Measurements from ENCODE around the gene LRCH1.
"Not testable (repeated sequence)": the region's sequence is repeated elsewhere in the genome, so short reads cannot be mapped to it uniquely, and the experiment has no call there.

Gene LRCH1

GRCh38 chr13:46552889-46553520 is at the start of gene LRCH1:
LRCH1 (plus strand) TSS chr13:46553170; CDS start chr13:46553397, 227 bp downstream.
- peak; percentile 85 to 88 for DNase-seq

- DNase-seq = no peak
Observed at GRCh38 chr13:46504036-46504435, 48.9 kb upstream of the LRCH1 start.

- DNase-seq = no peak
Observed at GRCh38 chr13:46507981-46508380, 45.0 kb upstream of the LRCH1 start.

- DNase-seq = no peak
Observed at GRCh38 chr13:46509981-46510380, 43.0 kb upstream of the LRCH1 start.

- DNase-seq = no peak
Observed at GRCh38 chr13:46515803-46516202, 37.2 kb upstream of the LRCH1 start.

GRCh38 chr13:46516599-46517338 is 36.2 kb upstream of the LRCH1 start:
- no peak for DNase-seq

- DNase-seq = not testable (repeated sequence)
Observed at GRCh38 chr13:46517748-46518147, 35.2 kb upstream of the LRCH1 start.

GRCh38 chr13:46519182-46519581 is 33.8 kb upstream of the LRCH1 start:
- DNase-seq = no peak

GRCh38 chr13:46520166-46520565 is 32.8 kb upstream of the LRCH1 start:
- no peak for DNase-seq

- DNase-seq = no peak
Observed at GRCh38 chr13:46521486-46521885, 31.5 kb upstream of the LRCH1 start.

- no peak for DNase-seq
Observed at GRCh38 chr13:46521921-46522747, 30.8 kb upstream of the LRCH1 start.

- DNase-seq = no peak
Observed at GRCh38 chr13:46522748-46523030, 30.3 kb upstream of the LRCH1 start.

GRCh38 chr13:46523972-46524752 is 28.8 kb upstream of the LRCH1 start:
- DNase-seq = no peak

GRCh38 chr13:46526100-46526735 is 26.8 kb upstream of the LRCH1 start:
- no peak for DNase-seq

- DNase-seq = no peak
Observed at GRCh38 chr13:46526740-46527139, 26.2 kb upstream of the LRCH1 start.

GRCh38 chr13:46527237-46527636 is 25.7 kb upstream of the LRCH1 start:
- no peak for DNase-seq

- no peak for DNase-seq
Observed at GRCh38 chr13:46529216-46529919, 23.6 kb upstream of the LRCH1 start.

GRCh38 chr13:46530084-46530935 is 22.7 kb upstream of the LRCH1 start:
- no peak for DNase-seq

- DNase-seq = no peak
Observed at GRCh38 chr13:46531953-46532352, 21.0 kb upstream of the LRCH1 start.

- no peak for DNase-seq
Observed at GRCh38 chr13:46535002-46535401, 18.0 kb upstream of the LRCH1 start.

- DNase-seq = no peak
Observed at GRCh38 chr13:46535825-46536224, 17.1 kb upstream of the LRCH1 start.

Measured in stimulated activated CD4-positive, alpha-beta T cell treated with anti-CD3 and anti-CD28 coated beads, Interleukin-4, amount 100 ng/mL, for 4 hours (primary cell).